ENCODE measurements around the gene ABCA1. TPM values are rescaled to one million over a fixed set of nuclear protein-coding genes. Genes with fewer than 3 reads are reported as not detected.

The ABCA1 gene
- total RNA-seq, 3 donors from 2014 or later: 26.6 to 111 (median 36.8) TPM

DNA sequence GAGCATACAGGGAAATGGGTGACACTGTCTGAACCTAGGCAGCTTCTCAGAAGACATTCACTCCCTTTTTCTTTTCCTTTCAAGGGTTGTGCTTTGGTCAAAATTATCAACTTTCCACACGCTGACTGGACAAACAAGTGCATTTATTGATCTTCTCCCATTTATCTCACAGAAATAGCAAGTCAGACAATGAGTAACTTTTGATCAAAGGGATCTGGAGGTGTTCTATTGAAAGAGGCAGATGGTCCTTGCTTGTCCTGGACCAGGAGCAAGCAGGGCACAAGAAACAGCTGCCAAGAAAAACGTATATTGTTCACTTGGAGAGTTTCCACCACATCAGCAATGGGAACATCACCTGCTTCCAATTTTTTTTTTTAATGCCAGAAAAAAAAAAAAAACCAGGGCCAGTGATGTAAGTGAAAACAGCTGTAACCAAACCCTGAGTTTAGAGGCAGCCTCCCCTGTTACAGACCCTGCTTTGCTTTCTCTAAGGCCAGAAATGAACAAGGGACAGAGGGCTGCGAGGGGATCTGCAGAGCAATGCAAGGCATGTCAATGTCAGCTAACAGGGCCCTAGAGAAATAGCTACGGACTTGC lies 84.2 kb downstream of the ABCA1 start:
- ATAC-seq (no peak), DNase-seq (no peak)
- H3K4me1 ChIP-seq (ENCODE audit: low read depth): no peaks in the 10 kb centered on the region
- intact Hi-C loops (cut with DNase I, micrococcal nuclease): no loop called here
- H3K4me3 ChIP-seq: no peak overlapping the region
- H3K36me3 ChIP-seq (ENCODE audit: low read depth): no peaks in the 10 kb centered on the region
- H3K9me3 ChIP-seq: no peaks in the 10 kb centered on the region
- TF ChIP-seq, protein P1, sequence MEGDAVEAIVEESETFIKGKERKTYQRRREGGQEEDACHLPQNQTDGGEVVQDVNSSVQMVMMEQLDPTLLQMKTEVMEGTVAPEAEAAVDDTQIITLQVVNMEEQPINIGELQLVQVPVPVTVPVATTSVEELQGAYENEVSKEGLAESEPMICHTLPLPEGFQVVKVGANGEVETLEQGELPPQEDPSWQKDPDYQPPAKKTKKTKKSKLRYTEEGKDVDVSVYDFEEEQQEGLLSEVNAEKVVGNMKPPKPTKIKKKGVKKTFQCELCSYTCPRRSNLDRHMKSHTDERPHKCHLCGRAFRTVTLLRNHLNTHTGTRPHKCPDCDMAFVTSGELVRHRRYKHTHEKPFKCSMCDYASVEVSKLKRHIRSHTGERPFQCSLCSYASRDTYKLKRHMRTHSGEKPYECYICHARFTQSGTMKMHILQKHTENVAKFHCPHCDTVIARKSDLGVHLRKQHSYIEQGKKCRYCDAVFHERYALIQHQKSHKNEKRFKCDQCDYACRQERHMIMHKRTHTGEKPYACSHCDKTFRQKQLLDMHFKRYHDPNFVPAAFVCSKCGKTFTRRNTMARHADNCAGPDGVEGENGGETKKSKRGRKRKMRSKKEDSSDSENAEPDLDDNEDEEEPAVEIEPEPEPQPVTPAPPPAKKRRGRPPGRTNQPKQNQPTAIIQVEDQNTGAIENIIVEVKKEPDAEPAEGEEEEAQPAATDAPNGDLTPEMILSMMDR (IDR thresholded peaks at IDR 0.05): no peak

DNA sequence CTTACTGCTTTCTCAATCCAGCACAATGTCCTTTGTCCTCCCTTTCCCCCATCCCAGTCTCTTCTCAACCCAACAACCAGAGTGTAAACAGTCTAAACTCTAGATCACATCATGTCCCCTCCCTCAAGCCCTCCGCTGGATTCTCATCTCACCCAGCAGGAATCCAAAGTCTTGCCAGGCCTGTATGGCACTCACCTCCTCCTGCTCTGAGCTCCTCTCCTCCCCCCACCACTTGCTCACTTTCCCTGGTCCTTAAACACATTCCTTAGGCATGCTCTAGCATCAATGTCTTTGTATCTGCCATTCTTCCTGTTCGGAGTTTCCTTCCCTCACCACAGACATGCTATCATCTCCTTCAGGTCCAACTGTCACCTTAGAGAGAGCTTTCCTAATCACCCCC lies 85.3 kb downstream of the ABCA1 start:
- intact Hi-C loops (cut with DNase I, micrococcal nuclease): no loop called here
- Histone ChIP-seq H3K4me1 (ENCODE audit: low read depth) (no peaks in the 10 kb centered on the region), H3K36me3 (ENCODE audit: low read depth) (no peaks in the 10 kb centered on the region), H3K9me3 (no peaks in the 10 kb centered on the region), H3K4me3 (no peak overlapping the region)
- DNase-seq: no peak
- TF ChIP-seq, protein P1 (IDR thresholded peaks at IDR 0.05): no peak
- no peak for ATAC-seq

DNA sequence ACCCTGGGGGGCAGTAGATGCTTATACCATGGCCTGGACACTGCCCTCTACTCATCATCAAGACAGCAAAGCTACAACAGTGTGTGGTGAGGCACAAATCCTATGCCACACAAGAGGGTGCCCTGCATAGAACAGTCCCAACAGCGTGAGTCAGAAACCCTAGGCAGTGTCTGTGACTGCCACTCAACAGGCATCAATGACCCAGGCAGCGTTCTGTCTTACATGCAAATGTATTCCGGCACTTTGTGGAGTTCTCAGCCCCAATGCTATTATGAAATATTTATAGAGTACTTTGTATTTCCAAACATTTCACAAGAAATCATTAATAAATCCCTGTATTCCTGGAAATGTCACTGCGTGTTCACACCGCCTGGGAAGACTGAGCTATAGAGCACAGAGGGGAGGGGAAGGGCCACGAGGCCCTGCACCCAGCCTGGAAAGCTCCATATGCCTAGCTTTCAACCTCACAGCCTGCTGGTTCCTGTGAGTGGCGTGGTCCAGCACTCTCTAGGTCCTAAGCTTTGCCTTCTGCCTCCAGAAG lies 86.3 kb downstream of the ABCA1 start:
- intact Hi-C loops (cut with DNase I, micrococcal nuclease): no loop called here
- peak; percentile 23 for ATAC-seq

DNA sequence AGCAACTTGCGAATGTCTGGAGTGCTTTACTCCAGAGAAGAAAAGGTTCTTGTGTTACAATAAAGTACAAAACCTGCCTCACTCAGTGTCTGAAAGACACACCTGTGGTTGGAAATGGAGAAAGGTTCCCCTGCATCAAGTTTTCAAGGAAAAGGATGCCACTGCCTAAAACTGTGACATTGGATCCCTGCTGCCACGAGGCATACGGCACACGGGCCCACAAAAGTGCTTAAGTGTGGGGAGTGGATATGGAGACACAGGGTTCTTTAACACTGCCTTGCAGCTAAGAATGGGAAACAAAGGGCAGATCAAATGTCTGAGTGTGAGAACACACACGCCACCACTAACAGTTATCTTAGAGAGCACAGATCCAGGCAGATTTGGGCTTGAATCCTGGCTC lies 89.0 kb downstream of the ABCA1 start:
- no peaks in the 10 kb centered on the region for H3K36me3 ChIP-seq (ENCODE audit: low read depth)
- no peak for DNase-seq
- TF ChIP-seq, protein P1 (IDR thresholded peaks at IDR 0.05): no peak
- no peaks in the 10 kb centered on the region for H3K9me3 ChIP-seq
- intact Hi-C loops (cut with DNase I, micrococcal nuclease): no loop called here
- ATAC-seq: no peak
- H3K4me1 ChIP-seq (ENCODE audit: low read depth): no peaks in the 10 kb centered on the region
- no peak overlapping the region for H3K4me3 ChIP-seq

More for the DNA sequence above, 86.3 kb downstream of the ABCA1 start:
- no peaks in the 10 kb centered on the region for H3K36me3 ChIP-seq (ENCODE audit: low read depth)
- TF ChIP-seq, protein P1 (IDR thresholded peaks at IDR 0.05): no peak
- no peaks in the 10 kb centered on the region for H3K4me1 ChIP-seq (ENCODE audit: low read depth)
- H3K4me3 ChIP-seq: no peak overlapping the region
- no peak for DNase-seq
- H3K9me3 ChIP-seq: no peaks in the 10 kb centered on the region

DNA sequence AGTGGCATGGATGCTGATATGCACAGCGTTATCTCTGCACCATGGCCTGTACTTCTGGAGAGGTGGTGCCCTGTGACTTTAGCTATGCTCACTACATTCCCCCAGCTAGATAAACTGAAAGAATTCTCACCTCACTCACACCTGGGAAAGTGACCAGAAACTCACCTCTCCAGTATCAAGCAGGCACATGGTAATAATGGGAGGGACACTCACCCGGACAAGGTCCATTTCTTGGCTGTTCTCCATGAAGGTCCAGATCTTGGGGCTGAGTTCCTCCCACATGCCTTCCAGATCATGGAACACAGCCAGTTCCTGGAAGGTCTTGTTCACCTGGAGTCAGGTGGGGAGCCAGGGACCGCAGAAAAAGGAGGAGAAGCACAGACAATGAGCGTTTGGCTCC lies 91.2 kb downstream of the ABCA1 start:
- H3K4me3 ChIP-seq: no peak overlapping the region
- ATAC-seq: no peak
- H3K4me1 ChIP-seq (ENCODE audit: low read depth): no peaks in the 10 kb centered on the region
- DNase-seq: no peak
- peaks cover 1% of the 10 kb centered on the region for H3K36me3 ChIP-seq (ENCODE audit: low read depth)
- H3K9me3 ChIP-seq: no peaks in the 10 kb centered on the region
- intact Hi-C loops (cut with DNase I, micrococcal nuclease): no loop called here
- TF ChIP-seq, protein P1 (IDR thresholded peaks at IDR 0.05): no peak
